Astrocyte (in vitro differentiated cells and primary cell): ENCODE results near the gene PEX11B. TPM values are rescaled to one million over a fixed set of nuclear protein-coding genes. Genes with fewer than 3 reads are reported as not detected.
A peak's percentile ranks its signal among the peaks of the same experiment; 100 is the strongest.

Experiments
- DNase-seq: peaks from one replicate; pipeline ENCODE4 v3.0.0-alpha.2; 2010; ENCODE audit warnings: low read depth
- FAIRE-seq: peaks from 2 replicates; lab custom pipeline; 2011; peaks lifted over from hg19 to GRCh38; lab: Jason Lieb, UNC
- H2AFZ ChIP-seq: 2 replicates; pipeline ENCODE4 v1.6.0; 2012; ENCODE audit warnings: low read depth, low read length, inconsistent platforms
- H3K27ac ChIP-seq: 2 replicates; pipeline ENCODE4 v1.5.1; 2011; ENCODE audit warnings: low read depth, low read length, inconsistent platforms
- H3K27me3 ChIP-seq: 2 replicates; pipeline ENCODE4 v1.6.0; 2011; ENCODE audit warnings: low read length, inconsistent platforms; ENCODE audit not compliant: insufficient read depth
- H3K36me3 ChIP-seq: 2 replicates; pipeline ENCODE4 v1.5.1; 2011; ENCODE audit warnings: low read length, inconsistent platforms; ENCODE audit not compliant: insufficient read depth
- H3K4me1 ChIP-seq: 2 replicates; pipeline ENCODE4 v1.5.1; 2011; ENCODE audit warnings: low read length, inconsistent platforms; ENCODE audit not compliant: insufficient read depth
- H3K4me2 ChIP-seq: 2 replicates; pipeline ENCODE4 v1.6.0; 2012; ENCODE audit warnings: low read length, inconsistent platforms
- H3K4me3 ChIP-seq: 2 replicates; pipeline ENCODE4 v1.5.1; 2011; ENCODE audit warnings: low read depth, mild to moderate bottlenecking, low read length, inconsistent platforms; ENCODE audit not compliant: insufficient read depth
- H3K79me2 ChIP-seq: 2 replicates; pipeline ENCODE4 v1.6.0; 2012; ENCODE audit warnings: mild to moderate bottlenecking, low read length, inconsistent platforms; ENCODE audit not compliant: insufficient read depth
- H3K9ac ChIP-seq: 2 replicates; pipeline ENCODE4 v1.6.0; 2012; ENCODE audit warnings: mild to moderate bottlenecking, low read length, inconsistent platforms
- H3K9me3 ChIP-seq: 2 replicates; pipeline ENCODE4 v1.5.1; 2012; ENCODE audit warnings: low read depth, mild to moderate bottlenecking, low read length, inconsistent platforms; ENCODE audit not compliant: insufficient read depth
- H4K20me1 ChIP-seq: 2 replicates; pipeline ENCODE4 v1.6.0; 2012; ENCODE audit warnings: low read length, inconsistent platforms; ENCODE audit not compliant: insufficient read depth
- H3K27ac Mint-ChIP-seq: one replicate; pipeline ENCODE4 v1.8.0; 2021; ENCODE audit warnings: mild to moderate bottlenecking, mixed read lengths; ENCODE audit not compliant: unreplicated experiment
- H3K27me3 Mint-ChIP-seq: one replicate; pipeline ENCODE4 v1.8.0; 2021; ENCODE audit warnings: low read depth, mixed read lengths; ENCODE audit not compliant: unreplicated experiment
- H3K36me3 Mint-ChIP-seq: one replicate; pipeline ENCODE4 v1.8.0; 2021; ENCODE audit warnings: low read depth, mixed read lengths; ENCODE audit not compliant: unreplicated experiment
- H3K4me1 Mint-ChIP-seq: one replicate; pipeline ENCODE4 v1.8.0; 2021; ENCODE audit warnings: low read depth, mixed read lengths; ENCODE audit not compliant: unreplicated experiment
- H3K4me3 Mint-ChIP-seq: one replicate; pipeline ENCODE4 v1.8.0; 2021; ENCODE audit warnings: mild to moderate bottlenecking, moderate library complexity, mixed read lengths; ENCODE audit not compliant: unreplicated experiment
- H3K9me3 Mint-ChIP-seq: one replicate; pipeline ENCODE4 v1.8.0; 2021; ENCODE audit warnings: mild to moderate bottlenecking, mixed read lengths; ENCODE audit not compliant: unreplicated experiment
- EZH2 ChIP-seq: IDR thresholded peaks from 2 replicates; pipeline ENCODE4 v1.6.1; 2012; ENCODE audit warnings: mild to moderate bottlenecking, low read length, inconsistent platforms; ENCODE audit not compliant: insufficient read depth
- total RNA-seq: library from RNA; stranded (reverse); gene quantifications from 2 replicates; pipeline ENCODE4 v1.2.1, GENCODE V29; 2021
- TF ChIP-seq, protein P1 (sequence below): IDR thresholded peaks from 2 replicates; pipeline ENCODE4 v1.5.1; 2011; ENCODE audit warnings: low read depth, mild to moderate bottlenecking, inconsistent platforms, low read length, moderate library complexity; ENCODE audit not compliant: insufficient read depth

PEX11B gene
- total RNA-seq, 1 donor from 2014 or later = 20.7 TPM

DNA sequence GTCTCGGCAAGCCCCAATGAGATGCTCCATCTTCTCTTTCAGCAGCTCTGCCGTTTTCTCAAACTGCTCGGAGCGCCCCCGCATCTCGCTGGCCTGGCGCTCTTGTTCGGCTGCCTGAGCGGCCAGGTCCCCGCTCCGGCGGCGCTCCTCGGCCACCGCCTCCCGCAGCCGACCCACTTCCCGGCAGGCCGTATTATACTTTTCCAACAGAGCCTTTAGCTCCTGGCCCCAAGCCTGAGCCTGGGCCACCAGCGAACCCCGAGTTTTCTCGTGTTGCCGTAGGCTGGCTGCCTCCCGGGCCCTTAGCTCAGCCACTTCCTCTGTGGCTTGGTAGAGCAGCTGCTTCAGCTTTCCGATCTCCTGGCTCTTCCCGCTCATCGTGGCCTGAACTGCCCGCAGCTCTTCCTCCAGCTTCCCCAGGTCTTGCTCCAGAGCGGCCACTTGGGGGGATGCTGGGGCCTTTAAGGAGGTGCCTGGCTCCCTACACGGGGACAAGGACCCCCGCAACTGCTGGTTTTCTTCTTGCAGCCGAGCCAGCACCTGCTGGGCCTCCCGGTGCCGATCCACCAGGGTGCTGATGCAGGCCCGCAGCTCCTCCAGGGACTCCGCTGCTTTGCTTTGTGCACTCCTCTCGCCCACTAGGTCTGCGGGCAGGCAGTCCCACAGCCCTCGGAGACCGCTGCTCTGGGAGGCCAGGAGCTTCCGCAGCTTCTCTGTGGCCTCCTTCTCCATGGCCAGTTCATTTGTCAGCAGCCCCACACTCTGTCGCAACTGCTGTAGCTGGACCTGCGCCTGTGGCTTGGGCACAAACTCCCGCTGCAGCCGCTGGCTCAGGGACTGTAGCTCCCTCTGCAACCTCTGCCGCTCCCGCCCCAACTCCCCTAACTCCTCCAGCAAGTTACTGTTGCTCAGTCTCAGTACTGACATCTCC, 46.3 kb downstream of the PEX11B start:
- Mint-ChIP-seq H3K27ac (no peak overlapping the region), H3K27me3 (peaks cover 53% of the 10 kb centered on the region), H3K4me1 (no peaks in the 10 kb centered on the region), H3K36me3 (peaks cover 2% of the 10 kb centered on the region), H3K9me3 (peaks cover 6% of the 10 kb centered on the region), H3K4me3 (no peak overlapping the region)
- no peaks in the 10 kb centered on the region for H4K20me1 ChIP-seq
- peak overlapping the region; percentile 87 for H2AFZ ChIP-seq
- H3K9ac ChIP-seq = peak overlapping the region; percentile 77
- H3K4me2 ChIP-seq = peak overlapping the region; percentile 96
- no peaks in the 10 kb centered on the region for H3K36me3 ChIP-seq
- H3K79me2 ChIP-seq = no peaks in the 10 kb centered on the region
- H3K27ac ChIP-seq = no peak overlapping the region
- no peaks in the 10 kb centered on the region for H3K9me3 ChIP-seq
- H3K4me3 ChIP-seq = peak overlapping the region; percentile 47
- peaks cover 2% of the 10 kb centered on the region for H3K27me3 ChIP-seq
- H3K4me1 ChIP-seq = peaks cover 7% of the 10 kb centered on the region
- FAIRE-seq (no peak), DNase-seq (peak; percentile 33)
- TF ChIP-seq, protein P1, sequence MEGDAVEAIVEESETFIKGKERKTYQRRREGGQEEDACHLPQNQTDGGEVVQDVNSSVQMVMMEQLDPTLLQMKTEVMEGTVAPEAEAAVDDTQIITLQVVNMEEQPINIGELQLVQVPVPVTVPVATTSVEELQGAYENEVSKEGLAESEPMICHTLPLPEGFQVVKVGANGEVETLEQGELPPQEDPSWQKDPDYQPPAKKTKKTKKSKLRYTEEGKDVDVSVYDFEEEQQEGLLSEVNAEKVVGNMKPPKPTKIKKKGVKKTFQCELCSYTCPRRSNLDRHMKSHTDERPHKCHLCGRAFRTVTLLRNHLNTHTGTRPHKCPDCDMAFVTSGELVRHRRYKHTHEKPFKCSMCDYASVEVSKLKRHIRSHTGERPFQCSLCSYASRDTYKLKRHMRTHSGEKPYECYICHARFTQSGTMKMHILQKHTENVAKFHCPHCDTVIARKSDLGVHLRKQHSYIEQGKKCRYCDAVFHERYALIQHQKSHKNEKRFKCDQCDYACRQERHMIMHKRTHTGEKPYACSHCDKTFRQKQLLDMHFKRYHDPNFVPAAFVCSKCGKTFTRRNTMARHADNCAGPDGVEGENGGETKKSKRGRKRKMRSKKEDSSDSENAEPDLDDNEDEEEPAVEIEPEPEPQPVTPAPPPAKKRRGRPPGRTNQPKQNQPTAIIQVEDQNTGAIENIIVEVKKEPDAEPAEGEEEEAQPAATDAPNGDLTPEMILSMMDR = no peak
- TF ChIP-seq EZH2 = no peak

GRCh38 chr1:145868232-145868631, 50.3 kb downstream of the PEX11B start:
- Mint-ChIP-seq H3K36me3 (peaks cover 7% of the 10 kb centered on the region), H3K9me3 (peaks cover 3% of the 10 kb centered on the region)
- TF ChIP-seq, protein P1 = no peak
- TF ChIP-seq EZH2 = no peak

More at GRCh38 chr1:145868232-145868631, 50.3 kb downstream of the PEX11B start:
- FAIRE-seq = no peak
- H3K27me3 Mint-ChIP-seq = peaks cover 43% of the 10 kb centered on the region
- no peaks in the 10 kb centered on the region for H4K20me1 ChIP-seq
- H3K36me3 ChIP-seq = no peaks in the 10 kb centered on the region
- H3K79me2 ChIP-seq = no peaks in the 10 kb centered on the region
- no peak for DNase-seq
- H3K4me1 Mint-ChIP-seq = no peaks in the 10 kb centered on the region
- H2AFZ ChIP-seq = no peak overlapping the region
- H3K27me3 ChIP-seq = no peaks in the 10 kb centered on the region
- H3K4me3 ChIP-seq = no peak overlapping the region
- H3K27ac ChIP-seq = no peak overlapping the region
- peaks cover 7% of the 10 kb centered on the region for H3K4me1 ChIP-seq
- no peak overlapping the region for H3K4me3 Mint-ChIP-seq
- H3K9ac ChIP-seq = no peak overlapping the region
- no peak overlapping the region for H3K4me2 ChIP-seq
- H3K27ac Mint-ChIP-seq = no peak overlapping the region
- H3K9me3 ChIP-seq = no peaks in the 10 kb centered on the region
